Medulla oblongata (tissue), 1 donor: ENCODE results near the gene INSYN1.

Experiments used
- DNase-seq: peaks from one replicate; pipeline ENCODE4 v3.0.0-alpha.2; 2015; ENCODE audit errors: extremely low spot score

The INSYN1 gene

DNA sequence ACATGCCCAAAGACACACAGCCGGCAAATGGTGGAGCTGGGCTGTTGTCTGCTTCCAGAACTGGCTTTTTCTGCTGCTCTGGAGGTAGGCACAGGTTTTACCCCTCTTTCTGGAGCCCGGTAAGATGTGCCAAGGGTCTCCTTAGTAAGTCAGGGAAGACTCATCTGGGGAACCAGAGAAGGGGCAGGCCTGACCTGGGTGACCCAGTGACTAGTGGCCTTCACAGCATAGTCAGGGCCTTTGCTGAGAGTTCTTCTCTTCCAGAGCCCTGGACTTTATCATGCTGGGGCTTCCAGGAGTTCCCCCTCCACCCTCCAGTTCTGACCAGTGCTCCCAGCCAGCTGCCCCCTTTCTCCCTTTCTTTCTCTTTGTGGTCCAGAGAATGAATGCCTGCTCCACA, 65.8 kb downstream of the INSYN1 start:
- DNase-seq = no peak

DNA sequence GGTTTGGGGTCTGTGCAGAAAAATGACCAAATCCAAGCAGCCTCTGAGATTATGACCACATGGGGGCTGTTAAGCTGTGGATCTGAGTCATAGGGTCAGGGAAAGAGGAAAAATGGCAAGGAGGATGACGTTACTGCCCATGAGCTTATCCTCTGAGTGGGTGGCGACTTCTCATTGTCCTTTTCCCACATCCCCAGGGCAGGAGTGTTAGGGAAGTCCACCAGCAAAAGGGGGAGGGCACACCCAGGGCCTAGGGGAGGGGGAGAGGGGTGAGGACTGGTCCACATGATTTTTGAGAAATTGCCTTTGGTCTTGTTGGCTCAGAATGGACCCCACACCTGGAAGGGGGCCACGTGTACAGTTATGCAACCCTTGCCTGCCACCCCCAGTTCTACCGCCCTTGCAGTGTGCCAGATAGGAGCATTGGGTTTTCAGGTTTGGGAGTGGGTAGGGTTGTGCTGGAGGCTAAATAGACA, 66.3 kb downstream of the INSYN1 start:
- DNase-seq = no peak

DNA sequence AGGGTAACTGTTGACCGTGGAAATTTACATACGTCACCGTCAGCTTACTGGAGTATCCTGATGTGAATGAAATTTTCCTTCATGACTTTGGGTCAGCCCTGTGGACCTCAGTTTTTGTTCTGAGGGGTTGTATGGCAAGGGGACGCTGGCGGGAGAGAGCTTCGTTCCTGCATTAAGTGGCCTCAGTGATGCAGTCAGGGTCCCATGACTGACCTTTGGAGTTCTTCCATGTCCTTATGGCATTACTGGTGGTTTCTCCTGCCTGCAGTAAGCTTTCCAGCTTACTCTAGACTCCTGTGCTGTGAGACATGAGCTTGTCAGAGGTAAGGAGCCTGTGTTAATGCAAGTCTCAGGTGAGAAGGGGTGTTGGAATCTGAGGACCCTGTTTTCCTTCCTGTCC, 67.2 kb downstream of the INSYN1 start:
- no peak for DNase-seq
